ENCODE results near the gene CNOT4.

CNOT4 gene

GRCh38 chr7:135552148-135552547, 42.2 kb upstream of the CNOT4 start:
- no peak for TF ChIP-seq CTCF (IDR thresholded peaks at IDR 0.05; ENCODE audit: low read depth, low read length, missing control alignments)
- in situ Hi-C loops (cut with HindIII; ENCODE audit: low sequenced_read_pairs), result no loop called here

GRCh38 chr7:135550196-135550595, 40.3 kb upstream of the CNOT4 start:
- TF ChIP-seq CTCF (IDR thresholded peaks at IDR 0.05; ENCODE audit: low read depth, low read length, missing control alignments), result no peak
- in situ Hi-C loops (cut with HindIII; ENCODE audit: low sequenced_read_pairs), result no loop called here
- H3K4me3 ChIP-seq (ENCODE audit: low read depth, low read length), result no peak overlapping the region
- no peak for DNase-seq (ENCODE audit: low read depth)

More at GRCh38 chr7:135552148-135552547, 42.2 kb upstream of the CNOT4 start:
- no peak for DNase-seq (ENCODE audit: low read depth)
- no peak overlapping the region for H3K4me3 ChIP-seq (ENCODE audit: low read depth, low read length)

- no peak for TF ChIP-seq CTCF (IDR thresholded peaks at IDR 0.05; ENCODE audit: low read depth, low read length, missing control alignments)
- no peak for DNase-seq (ENCODE audit: low read depth)
- in situ Hi-C loops (cut with HindIII; ENCODE audit: low sequenced_read_pairs), result no loop called here
- no peak overlapping the region for H3K4me3 ChIP-seq (ENCODE audit: low read depth, low read length)
Observed at GRCh38 chr7:135541029-135541428, 31.1 kb upstream of the CNOT4 start.

GRCh38 chr7:135539629-135540028, 29.7 kb upstream of the CNOT4 start:
- H3K4me3 ChIP-seq (ENCODE audit: low read depth, low read length), result no peak overlapping the region
- DNase-seq (ENCODE audit: low read depth), result no peak
- in situ Hi-C loops (cut with HindIII; ENCODE audit: low sequenced_read_pairs), result no loop called here
- TF ChIP-seq CTCF (IDR thresholded peaks at IDR 0.05; ENCODE audit: low read depth, low read length, missing control alignments), result no peak

GRCh38 chr7:135538376-135538775, 28.5 kb upstream of the CNOT4 start:
- no peak for DNase-seq (ENCODE audit: low read depth)
- in situ Hi-C loops (cut with HindIII; ENCODE audit: low sequenced_read_pairs), result no loop called here
- TF ChIP-seq CTCF (IDR thresholded peaks at IDR 0.05; ENCODE audit: low read depth, low read length, missing control alignments), result no peak
- H3K4me3 ChIP-seq (ENCODE audit: low read depth, low read length), result no peak overlapping the region

GRCh38 chr7:135537905-135538304, 28.0 kb upstream of the CNOT4 start:
- TF ChIP-seq CTCF (IDR thresholded peaks at IDR 0.05; ENCODE audit: low read depth, low read length, missing control alignments), result no peak
- no peak for DNase-seq (ENCODE audit: low read depth)
- no peak overlapping the region for H3K4me3 ChIP-seq (ENCODE audit: low read depth, low read length)
- in situ Hi-C loops (cut with HindIII; ENCODE audit: low sequenced_read_pairs), result no loop called here

GRCh38 chr7:135537453-135537852, 27.6 kb upstream of the CNOT4 start:
- TF ChIP-seq CTCF (IDR thresholded peaks at IDR 0.05; ENCODE audit: low read depth, low read length, missing control alignments), result no peak
- DNase-seq (ENCODE audit: low read depth), result no peak
- in situ Hi-C loops (cut with HindIII; ENCODE audit: low sequenced_read_pairs), result no loop called here
- H3K4me3 ChIP-seq (ENCODE audit: low read depth, low read length), result no peak overlapping the region
